PC-3 (cell line): ENCODE results near the gene SWSAP1.

Experiments
- CTCF ChIP-seq: fragments of 300-600 bp; sonication (generic); conservative IDR thresholded peaks from 2 replicates; pipeline ENCODE4 v1.5.1; 2017; ENCODE audit warnings: antibody characterized with exemption, low read depth, mild to moderate bottlenecking, low read length
- EZH2 ChIP-seq: fragments of 300-600 bp; sonication (generic); IDR thresholded peaks from one replicate; pipeline ENCODE4 v1.6.1; 2017; ENCODE audit warnings: antibody characterized with exemption, mild to moderate bottlenecking, low read length; ENCODE audit not compliant: unreplicated experiment
- EZH2phosphoT487 ChIP-seq: fragments of 300-600 bp; sonication (generic); IDR thresholded peaks from 2 replicates; pipeline ENCODE4 v1.6.1; 2018; ENCODE audit warnings: mild to moderate bottlenecking, antibody characterized with exemption, low read length, borderline replicate concordance

GRCh38 chr19:11367528-11367927, 6.9 kb upstream of the SWSAP1 start:
- TF ChIP-seq EZH2: no peak
- no peak for TF ChIP-seq EZH2phosphoT487
- TF ChIP-seq CTCF: no peak
